HG02943 (cell line): ENCODE results near the gene ARHGAP22.

Source experiments
- ATAC-seq: cut with Tn5 transposase; IDR thresholded peaks from one replicate; pipeline ENCODE4 v1.9.1; 2021; ENCODE audit warnings: mild to moderate bottlenecking, low read depth, moderate library complexity; ENCODE audit not compliant: unreplicated experiment

Gene ARHGAP22

GRCh38 chr10:48535416-48536155 is 69.3 kb downstream of the ARHGAP22 start:
- ATAC-seq, result no peak

- ATAC-seq, result no peak
Measured at GRCh38 chr10:48533951-48534720, 70.7 kb downstream of the ARHGAP22 start.

GRCh38 chr10:48533540-48533939 is 71.3 kb downstream of the ARHGAP22 start:
- no peak for ATAC-seq

- no peak for ATAC-seq
Measured at GRCh38 chr10:48531486-48531885, 73.4 kb downstream of the ARHGAP22 start.

GRCh38 chr10:48529331-48529730 is 75.5 kb downstream of the ARHGAP22 start:
- ATAC-seq, result no peak

- ATAC-seq, result no peak
Measured at GRCh38 chr10:48527756-48528155, 77.1 kb downstream of the ARHGAP22 start.

GRCh38 chr10:48526846-48527505 is 77.9 kb downstream of the ARHGAP22 start:
- no peak for ATAC-seq

- no peak for ATAC-seq
Measured at GRCh38 chr10:48526011-48526821, 78.7 kb downstream of the ARHGAP22 start.

- no peak for ATAC-seq
Measured at GRCh38 chr10:48525113-48525512, 79.8 kb downstream of the ARHGAP22 start.

GRCh38 chr10:48523820-48524758 is 80.8 kb downstream of the ARHGAP22 start:
- no peak for ATAC-seq

- ATAC-seq, result no peak
Measured at GRCh38 chr10:48523212-48523819, 81.6 kb downstream of the ARHGAP22 start.

GRCh38 chr10:48522011-48522765 is 82.7 kb downstream of the ARHGAP22 start:
- no peak for ATAC-seq

GRCh38 chr10:48520594-48520993 is 84.3 kb downstream of the ARHGAP22 start:
- ATAC-seq, result no peak

- no peak for ATAC-seq
Measured at GRCh38 chr10:48520184-48520506, 84.7 kb downstream of the ARHGAP22 start.

- ATAC-seq, result no peak
Measured at GRCh38 chr10:48519481-48520183, 85.2 kb downstream of the ARHGAP22 start.

GRCh38 chr10:48518986-48519385 is 85.9 kb downstream of the ARHGAP22 start:
- ATAC-seq, result no peak

GRCh38 chr10:48517911-48518811 is 86.7 kb downstream of the ARHGAP22 start:
- ATAC-seq, result no peak
